ENCODE measurements around the gene SPTBN1. TPM values are rescaled to one million over a fixed set of nuclear protein-coding genes. Genes with fewer than 3 reads are reported as not detected.

SPTBN1 gene
- total and polyA plus RNA-seq, 2 experiments from 2014 or later: 122 to 341 TPM

- H2AFZ ChIP-seq: no peak overlapping the region
- no peaks in the 10 kb centered on the region for H3K36me3 ChIP-seq (replicated peaks; ENCODE audit: insufficient read depth, low read depth)
- peak; percentile 64 for DNase-seq (ENCODE audit: low spot score)
- H3K4me2 ChIP-seq: peak overlapping the region; percentile 63
- no peaks in the 10 kb centered on the region for H3K9me2 ChIP-seq (replicated peaks; ENCODE audit: insufficient read depth)
- no peaks in the 10 kb centered on the region for H3K27me3 ChIP-seq
- H3K79me2 ChIP-seq: peaks cover 68% of the 10 kb centered on the region
- H3K4me3 ChIP-seq: no peak overlapping the region
- H3K4me1 ChIP-seq (ENCODE audit: insufficient read depth): peaks cover 81% of the 10 kb centered on the region
- H3K27ac ChIP-seq: peak overlapping the region; percentile 96
- no peak for TF ChIP-seq EZH2 (IDR thresholded peaks at IDR 0.05; ENCODE audit: borderline replicate concordance)
- no peak for TF ChIP-seq CTCF (IDR thresholded peaks at IDR 0.05; ENCODE audit: poor library complexity)
- TF ChIP-seq EZH2phosphoT487 (IDR thresholded peaks at IDR 0.05; ENCODE audit: low read depth, severe bottlenecking, unreplicated experiment): no peak
- no peaks in the 10 kb centered on the region for H3K9me3 ChIP-seq (ENCODE audit: low read depth)
- peaks cover 16% of the 10 kb centered on the region for H4K20me1 ChIP-seq (ENCODE audit: insufficient read depth, poor library complexity, severe bottlenecking)
- WGBS (ENCODE audit: low lambda C conversion rate, missing lambda C conversion rate): 28% methylated on average over 10 of the region's 10 CpGs
Measured at GRCh38 chr2:54570925-54571694, 115.0 kb downstream of the SPTBN1 start.

GRCh38 chr2:54572262-54572635, 116.1 kb downstream of the SPTBN1 start:
- no peak overlapping the region for H3K4me3 ChIP-seq

GRCh38 chr2:54572636-54573536, 116.8 kb downstream of the SPTBN1 start:
- peak overlapping the region; percentile 96 for H3K27ac ChIP-seq
- peak overlapping the region; percentile 62 for H3K4me2 ChIP-seq
- DNase-seq (ENCODE audit: low spot score): peak; percentile 28
- H3K4me1 ChIP-seq (ENCODE audit: insufficient read depth): peaks cover 88% of the 10 kb centered on the region
- TF ChIP-seq CTCF (IDR thresholded peaks at IDR 0.05; ENCODE audit: poor library complexity) (no peak), EZH2 (IDR thresholded peaks at IDR 0.05; ENCODE audit: borderline replicate concordance) (no peak), EZH2phosphoT487 (IDR thresholded peaks at IDR 0.05; ENCODE audit: low read depth, severe bottlenecking, unreplicated experiment) (no peak)
- H3K9me2 ChIP-seq (replicated peaks; ENCODE audit: insufficient read depth): no peaks in the 10 kb centered on the region
- peaks cover 68% of the 10 kb centered on the region for H3K79me2 ChIP-seq
- H3K4me3 ChIP-seq: no peak overlapping the region
- peaks cover 3% of the 10 kb centered on the region for H4K20me1 ChIP-seq (ENCODE audit: insufficient read depth, poor library complexity, severe bottlenecking)
- no peaks in the 10 kb centered on the region for H3K27me3 ChIP-seq
- no peaks in the 10 kb centered on the region for H3K9me3 ChIP-seq (ENCODE audit: low read depth)
- H2AFZ ChIP-seq: no peak overlapping the region
- H3K36me3 ChIP-seq (replicated peaks; ENCODE audit: insufficient read depth, low read depth): no peaks in the 10 kb centered on the region
- WGBS (ENCODE audit: low lambda C conversion rate, missing lambda C conversion rate): 58% methylated on average over 9 of the region's 9 CpGs

More at GRCh38 chr2:54572262-54572635, 116.1 kb downstream of the SPTBN1 start:
- DNase-seq (ENCODE audit: low spot score): peak; percentile 84
- Histone ChIP-seq H3K4me2 (peak overlapping the region; percentile 63), H3K9me2 (replicated peaks; ENCODE audit: insufficient read depth) (no peaks in the 10 kb centered on the region), H3K79me2 (peaks cover 68% of the 10 kb centered on the region), H3K27me3 (no peaks in the 10 kb centered on the region), H3K27ac (peak overlapping the region; percentile 96), H4K20me1 (ENCODE audit: insufficient read depth, poor library complexity, severe bottlenecking) (peaks cover 7% of the 10 kb centered on the region), H2AFZ (no peak overlapping the region), H3K9me3 (ENCODE audit: low read depth) (no peaks in the 10 kb centered on the region), H3K4me1 (ENCODE audit: insufficient read depth) (peaks cover 81% of the 10 kb centered on the region), H3K36me3 (replicated peaks; ENCODE audit: insufficient read depth, low read depth) (no peaks in the 10 kb centered on the region)
- 5% methylated on average over 4 of the region's 4 CpGs for WGBS (ENCODE audit: low lambda C conversion rate, missing lambda C conversion rate)
- TF ChIP-seq EZH2 (IDR thresholded peaks at IDR 0.05; ENCODE audit: borderline replicate concordance) (no peak), EZH2phosphoT487 (IDR thresholded peaks at IDR 0.05; ENCODE audit: low read depth, severe bottlenecking, unreplicated experiment) (no peak)
